Measurements from ENCODE around the gene METTL23.

- no peak for TF ChIP-seq POLR2A (IDR thresholded peaks at IDR 0.05)
- no peak for TF ChIP-seq CTCF (IDR thresholded peaks at IDR 0.05)
- no peak for TF ChIP-seq POLR2AphosphoS5 (IDR thresholded peaks at IDR 0.05)
Measured at GRCh38 chr17:76734080-76734840, 7.6 kb downstream of the METTL23 start.
